ENCODE data around the gene EEF1AKMT1.

EEF1AKMT1 gene

GRCh38 chr13:20727856-20728255 lies 45.9 kb downstream of the EEF1AKMT1 start:
- no peak overlapping the region for H3K4me3 ChIP-seq (ENCODE audit: low read length)

GRCh38 chr13:20721454-20722357 lies 52.1 kb downstream of the EEF1AKMT1 start:
- DNase-seq (ENCODE audit: low read depth, low spot score) = no peak
- H3K4me3 ChIP-seq (ENCODE audit: low read length) = no peak overlapping the region

More at GRCh38 chr13:20727856-20728255, 45.9 kb downstream of the EEF1AKMT1 start:
- no peak for DNase-seq (ENCODE audit: low read depth, low spot score)

- DNase-seq (ENCODE audit: low read depth, low spot score) = no peak
- H3K4me3 ChIP-seq (ENCODE audit: low read length) = no peak overlapping the region
Observed at GRCh38 chr13:20721058-20721453, 52.7 kb downstream of the EEF1AKMT1 start.

DNA sequence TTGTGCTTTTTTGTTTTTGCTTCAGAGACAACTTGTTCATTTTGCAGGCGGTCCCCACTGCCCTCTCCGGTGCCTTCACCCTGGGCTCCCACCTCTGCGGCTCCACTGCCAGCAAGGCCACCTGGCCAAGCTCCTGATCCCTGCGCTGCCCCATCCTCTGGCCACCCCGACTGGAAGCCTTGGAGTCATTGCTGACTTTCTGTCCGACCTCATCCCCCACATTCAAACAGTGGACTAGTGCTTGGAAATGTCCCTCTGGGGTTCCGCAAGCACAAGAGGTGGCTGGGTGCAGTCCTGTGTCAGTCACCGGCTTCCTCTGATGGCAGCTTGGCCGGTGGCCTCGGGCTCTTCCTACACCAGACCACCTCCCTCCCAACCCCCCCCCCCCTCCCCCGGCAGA lies 53.3 kb downstream of the EEF1AKMT1 start:
- DNase-seq (ENCODE audit: low read depth, low spot score) = no peak
- H3K4me3 ChIP-seq (ENCODE audit: low read length) = no peak overlapping the region

GRCh38 chr13:20719783-20720182 lies 54.0 kb downstream of the EEF1AKMT1 start:
- DNase-seq (ENCODE audit: low read depth, low spot score) = no peak
- no peak overlapping the region for H3K4me3 ChIP-seq (ENCODE audit: low read length)

DNA sequence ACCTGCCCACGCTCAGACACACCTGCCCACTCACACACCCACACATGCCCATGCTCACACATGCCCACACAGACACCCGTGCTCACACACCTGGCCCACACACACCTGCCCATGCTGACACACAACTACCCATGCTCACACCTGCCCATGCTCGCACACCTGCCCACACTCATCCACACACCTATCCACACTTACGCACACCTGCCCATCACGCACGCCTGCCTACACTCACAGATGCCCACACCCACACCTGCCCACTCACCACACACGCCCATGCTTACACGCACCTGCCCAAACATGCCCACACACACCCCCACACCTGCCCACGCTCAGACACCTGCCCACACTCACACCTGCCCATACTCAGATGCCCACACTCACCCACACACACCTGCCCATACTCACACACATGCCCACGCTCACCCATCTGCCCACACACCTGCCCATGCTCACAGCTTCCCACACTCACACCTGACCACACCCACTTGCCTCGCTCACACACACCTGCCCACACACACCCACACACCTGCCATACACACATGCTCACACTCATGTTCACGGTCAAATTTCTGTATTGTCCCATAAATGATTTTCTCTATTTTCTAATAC lies 54.7 kb downstream of the EEF1AKMT1 start:
- no peak for DNase-seq (ENCODE audit: low read depth, low spot score)
- H3K4me3 ChIP-seq (ENCODE audit: low read length) = no peak overlapping the region

- no peak for DNase-seq (ENCODE audit: low read depth, low spot score)
- no peak overlapping the region for H3K4me3 ChIP-seq (ENCODE audit: low read length)
Observed at GRCh38 chr13:20717581-20718542, 55.9 kb downstream of the EEF1AKMT1 start.

GRCh38 chr13:20716951-20717350 lies 56.8 kb downstream of the EEF1AKMT1 start:
- H3K4me3 ChIP-seq (ENCODE audit: low read length) = no peak overlapping the region
- no peak for DNase-seq (ENCODE audit: low read depth, low spot score)

GRCh38 chr13:20715330-20715712 lies 58.4 kb downstream of the EEF1AKMT1 start:
- DNase-seq (ENCODE audit: low read depth, low spot score) = no peak
- no peak overlapping the region for H3K4me3 ChIP-seq (ENCODE audit: low read length)

- no peak overlapping the region for H3K4me3 ChIP-seq (ENCODE audit: low read length)
- DNase-seq (ENCODE audit: low read depth, low spot score) = no peak
Observed at GRCh38 chr13:20714563-20715329, 59.0 kb downstream of the EEF1AKMT1 start.

DNA sequence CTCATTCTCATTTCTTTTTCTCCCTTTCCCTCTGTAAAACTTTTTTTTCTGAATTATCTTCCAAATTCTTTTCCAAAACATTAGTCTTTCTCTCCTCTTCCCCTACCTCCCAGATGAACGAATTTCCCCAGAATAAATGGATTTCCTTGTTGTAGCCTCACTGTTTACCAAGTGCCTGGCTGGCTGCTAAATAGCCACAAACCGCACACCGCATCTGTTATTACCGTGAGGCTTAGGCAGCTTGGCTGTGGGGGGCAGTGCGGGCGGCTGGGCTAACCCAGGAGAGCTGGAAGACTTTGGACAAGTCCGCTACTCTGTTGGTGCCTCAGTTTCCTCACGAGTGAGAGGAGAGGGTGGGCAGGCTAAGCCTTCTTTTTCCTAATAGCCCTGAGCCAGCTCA lies 59.6 kb downstream of the EEF1AKMT1 start:
- DNase-seq (ENCODE audit: low read depth, low spot score) = no peak

GRCh38 chr13:20713751-20714150 lies 60.0 kb downstream of the EEF1AKMT1 start:
- H3K4me3 ChIP-seq (ENCODE audit: low read length) = no peak overlapping the region
- DNase-seq (ENCODE audit: low read depth, low spot score) = no peak

More for the DNA sequence above, 59.6 kb downstream of the EEF1AKMT1 start:
- H3K4me3 ChIP-seq (ENCODE audit: low read length) = no peak overlapping the region

DNA sequence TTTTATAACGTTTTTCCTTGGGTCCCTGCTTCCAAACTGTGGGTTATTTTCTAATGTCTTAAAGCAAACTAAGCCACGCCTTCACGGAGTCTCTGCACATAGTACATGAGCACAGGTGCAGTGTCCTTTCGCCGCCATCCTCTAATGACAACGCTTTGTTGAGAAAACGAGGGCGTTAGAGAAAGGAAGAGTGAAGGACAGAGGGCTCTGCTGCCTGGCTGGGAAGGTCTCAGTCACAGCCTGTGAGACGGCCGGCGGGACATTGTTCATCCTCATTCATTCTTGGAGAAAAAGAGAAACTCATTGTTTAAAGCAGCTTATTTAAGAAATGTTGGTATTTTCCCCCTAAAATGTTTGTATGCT lies 60.8 kb downstream of the EEF1AKMT1 start:
- no peak overlapping the region for H3K4me3 ChIP-seq (ENCODE audit: low read length)
- no peak for DNase-seq (ENCODE audit: low read depth, low spot score)

DNA sequence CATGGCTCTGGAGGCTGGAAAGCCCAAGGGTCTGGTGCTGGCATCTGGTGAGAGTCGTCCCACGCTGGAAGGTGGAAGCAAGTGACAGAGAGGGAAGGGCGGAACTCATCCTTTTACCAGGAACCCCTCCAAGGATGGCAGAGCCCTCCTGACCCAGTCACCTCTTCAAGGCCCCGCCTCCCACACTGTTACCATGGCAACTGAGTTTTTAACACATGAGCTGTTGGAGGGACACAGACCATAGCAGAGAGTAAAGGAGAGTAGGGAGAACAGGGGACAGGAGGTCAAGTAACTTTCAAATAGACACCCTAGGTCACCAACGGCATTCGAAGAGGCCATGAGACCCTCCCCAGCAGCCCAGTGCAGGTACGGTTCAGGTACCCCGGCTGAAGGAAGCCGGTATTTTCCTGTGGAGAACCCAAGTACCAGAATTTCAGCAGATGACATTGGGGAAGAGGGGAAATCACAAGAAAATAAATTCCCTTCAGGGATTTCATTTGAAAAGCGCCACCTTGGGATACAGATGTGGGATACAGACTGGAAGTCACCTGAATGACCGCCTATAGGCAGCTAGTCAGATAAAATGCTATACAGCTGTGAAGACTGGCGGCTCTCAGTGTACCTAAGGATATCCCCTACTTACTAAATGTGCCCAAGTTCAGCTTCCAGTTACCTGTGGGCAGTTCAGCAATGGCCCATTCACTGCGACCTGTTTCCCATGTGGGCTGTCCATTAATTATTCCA lies 62.3 kb downstream of the EEF1AKMT1 start:
- no peak for DNase-seq (ENCODE audit: low read depth, low spot score)
- no peak overlapping the region for H3K4me3 ChIP-seq (ENCODE audit: low read length)

DNA sequence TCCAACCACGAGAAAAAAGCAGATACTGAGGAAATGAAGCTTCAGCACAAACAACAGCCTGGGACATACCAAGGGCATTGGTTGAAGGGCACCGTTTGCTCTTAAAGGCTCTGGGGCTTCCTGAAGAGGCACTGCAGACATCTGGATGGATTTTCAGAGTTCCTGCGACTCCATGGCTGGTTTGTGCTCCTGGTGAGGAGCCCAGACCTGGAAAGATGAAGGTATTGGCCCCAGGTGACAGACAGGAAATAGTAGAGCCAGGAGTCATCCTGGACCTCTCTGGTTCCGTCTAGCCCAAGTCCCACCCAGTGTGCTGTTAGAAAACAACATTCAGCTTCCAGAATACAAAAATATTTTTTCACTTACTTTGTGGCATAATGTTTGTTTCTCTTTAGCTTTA lies 64.0 kb downstream of the EEF1AKMT1 start:
- DNase-seq (ENCODE audit: low read depth, low spot score) = no peak
- H3K4me3 ChIP-seq (ENCODE audit: low read length) = no peak overlapping the region

DNA sequence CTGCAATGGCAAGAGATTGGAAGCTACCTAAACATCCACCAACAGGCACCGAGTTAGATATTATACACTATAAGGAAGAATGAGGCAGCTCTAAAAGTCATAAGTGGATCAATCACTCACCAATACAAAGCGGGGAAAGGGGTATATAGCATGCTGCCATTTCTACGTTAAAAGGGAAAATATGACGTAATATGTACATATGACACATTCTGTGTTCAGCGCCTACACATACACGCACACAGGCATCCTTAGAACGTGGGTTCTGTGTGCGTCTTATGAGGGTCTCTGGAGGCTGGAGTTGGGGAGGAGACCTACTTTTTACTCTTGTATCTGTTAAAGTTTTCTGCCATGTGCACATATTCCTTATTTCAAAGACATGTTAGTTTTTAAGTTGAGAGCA lies 64.4 kb downstream of the EEF1AKMT1 start:
- H3K4me3 ChIP-seq (ENCODE audit: low read length) = no peak overlapping the region
- no peak for DNase-seq (ENCODE audit: low read depth, low spot score)

DNA sequence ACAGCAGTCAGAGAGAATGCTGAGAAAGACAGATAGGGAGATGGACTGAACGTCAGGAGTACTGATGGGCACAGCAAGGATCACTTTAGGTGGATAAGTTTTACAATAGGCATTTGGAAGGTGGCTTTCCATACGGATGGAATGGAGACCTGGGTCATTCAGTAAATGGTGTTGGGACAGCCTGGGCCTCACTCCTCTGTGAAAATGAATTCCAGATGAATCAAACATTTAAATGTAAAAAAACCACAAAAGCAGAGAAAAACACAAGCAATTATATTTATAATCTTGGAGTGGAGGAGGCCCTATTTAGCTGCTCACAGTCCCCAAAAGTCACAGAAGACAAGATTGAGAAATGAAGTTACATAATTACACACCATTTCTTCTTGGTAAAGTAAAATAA lies 65.5 kb downstream of the EEF1AKMT1 start:
- H3K4me3 ChIP-seq (ENCODE audit: low read length) = no peak overlapping the region
- DNase-seq (ENCODE audit: low read depth, low spot score) = no peak

DNA sequence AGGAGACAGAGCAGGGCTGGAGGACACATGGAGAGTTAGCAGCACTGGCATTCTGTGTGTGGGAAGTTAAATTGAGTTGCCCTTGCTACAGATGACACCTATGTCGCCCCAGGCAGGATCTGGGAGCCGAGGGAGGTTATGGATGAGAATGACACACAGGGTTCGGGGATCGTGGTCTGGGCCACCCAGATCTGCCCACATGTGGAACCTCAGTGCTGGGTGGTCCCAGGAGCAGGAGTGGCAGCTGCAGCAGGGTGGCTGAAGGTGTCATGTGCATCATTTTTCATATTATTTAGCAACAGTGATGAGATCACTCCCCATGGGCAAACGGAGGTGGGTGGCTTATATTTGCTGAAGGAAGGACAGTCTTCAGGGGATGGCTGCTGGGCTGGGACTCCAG lies 67.1 kb downstream of the EEF1AKMT1 start:
- DNase-seq (ENCODE audit: low read depth, low spot score) = no peak
- H3K4me3 ChIP-seq (ENCODE audit: low read length) = no peak overlapping the region
